Keratinocyte (primary cell): ENCODE measurements around the gene USP44. TPM values are rescaled to one million over a fixed set of nuclear protein-coding genes. Genes with fewer than 3 reads are reported as not detected.

Experiments
- DNase-seq: peaks from one replicate; pipeline ENCODE4 v3.0.0-alpha.2; 2011; ENCODE audit warnings: low read depth, missing footprints, low spot score
- FAIRE-seq: peaks from 2 replicates; lab custom pipeline; 2011; peaks lifted over from hg19 to GRCh38; lab: Jason Lieb, UNC
- H2AFZ ChIP-seq: 2 replicates; pipeline ENCODE4 v1.6.0; 2012; ENCODE audit warnings: low read length, control low read depth, inconsistent platforms; ENCODE audit not compliant: control insufficient read depth
- H3K27ac ChIP-seq: 2 replicates; pipeline ENCODE4 v1.5.1; 2011; ENCODE audit warnings: low read length; ENCODE audit not compliant: control insufficient read depth, insufficient read depth
- H3K27me3 ChIP-seq: 3 replicates; pipeline ENCODE4 v1.6.0; 2011; ENCODE audit warnings: low read length; ENCODE audit not compliant: control insufficient read depth, insufficient read depth; ENCODE audit errors: extremely low read depth
- H3K36me3 ChIP-seq, 2 experiments: 2 replicates in 1 of 2; 3 replicates in 1 of 2; pipeline ENCODE4 v1.5.1; 2011; ENCODE audit warnings: low read length in 2 of 2, mild to moderate bottlenecking in 1 of 2; ENCODE audit not compliant: control insufficient read depth in 2 of 2, insufficient read depth in 2 of 2; ENCODE audit errors: extremely low read depth in 1 of 2
- H3K4me1 ChIP-seq: 3 replicates; pipeline ENCODE4 v1.5.1; 2011; ENCODE audit warnings: low read length; ENCODE audit not compliant: control insufficient read depth, insufficient read depth; ENCODE audit errors: extremely low read depth
- H3K4me2 ChIP-seq: 3 replicates; pipeline ENCODE4 v1.6.0; 2011; ENCODE audit warnings: low read depth, low read length; ENCODE audit not compliant: control insufficient read depth, insufficient read depth; ENCODE audit errors: extremely low read depth
- H3K4me3 ChIP-seq, 3 experiments: fragments of 200-600 bp in 1 of 3; sonication (generic) in 1 of 3; 2 replicates in 2 of 3; 3 replicates in 1 of 3; pipeline ENCODE4 v1.5.1; 2011 to 2016; ENCODE audit warnings: low read length in 3 of 3, mild to moderate bottlenecking in 3 of 3, control low read depth in 2 of 3, inconsistent platforms in 1 of 3, low read depth in 1 of 3, mixed read lengths in 1 of 3, mixed run types in 1 of 3, moderate library complexity in 1 of 3; ENCODE audit not compliant: control insufficient read depth in 2 of 3, insufficient read depth in 2 of 3; ENCODE audit errors: extremely low read depth in 1 of 3
- H3K79me2 ChIP-seq: 2 replicates; pipeline ENCODE4 v1.6.0; 2012; ENCODE audit warnings: low read length; ENCODE audit not compliant: control insufficient read depth, insufficient read depth
- H3K9ac ChIP-seq: 3 replicates; pipeline ENCODE4 v1.6.0; 2011; ENCODE audit warnings: low read length; ENCODE audit not compliant: control insufficient read depth, insufficient read depth; ENCODE audit errors: extremely low read depth
- H3K9me1 ChIP-seq: 3 replicates; pipeline ENCODE4 v1.6.0; 2011; ENCODE audit warnings: low read length; ENCODE audit not compliant: control insufficient read depth, insufficient read depth; ENCODE audit errors: extremely low read depth
- H3K9me3 ChIP-seq: 2 replicates; pipeline ENCODE4 v1.5.1; 2012; ENCODE audit warnings: low read depth, low read length; ENCODE audit not compliant: control insufficient read depth
- H4K20me1 ChIP-seq: 3 replicates; pipeline ENCODE4 v1.6.0; 2011; ENCODE audit warnings: low read length; ENCODE audit not compliant: control insufficient read depth, insufficient read depth; ENCODE audit errors: extremely low read depth
- CTCF ChIP-seq, 3 experiments: IDR thresholded peaks in 1 of 3; conservative IDR thresholded peaks in 1 of 3; optimal IDR thresholded peaks in 1 of 3; 2 replicates in 2 of 3; 3 replicates in 1 of 3; pipeline versions ENCODE3 to v1.5.1; 2011; ENCODE audit warnings: low read length in 3 of 3, mild to moderate bottlenecking in 3 of 3, moderate library complexity in 2 of 3, control low read depth in 1 of 3, inconsistent platforms in 1 of 3; ENCODE audit not compliant: insufficient read depth in 2 of 3; ENCODE audit errors: extremely low read depth in 1 of 3
- EZH2 ChIP-seq: IDR thresholded peaks from one replicate; pipeline ENCODE4 v1.6.1; 2012; ENCODE audit warnings: inconsistent platforms, mild to moderate bottlenecking, low read length, moderate library complexity
- dilution Hi-C: fragments of 300-500 bp; cut with MboI; formaldehyde crosslinking; loops from one replicate; pipeline ENCODE4 v1.7.0; 2020; ENCODE audit warnings: low sequenced_read_pairs; ENCODE audit not compliant: extremely low pct_ligation_motif_present
- polyA plus RNA-seq, 5 experiments: library from polyadenylated mRNA; depleted of rRNA in 3 of 5; stranded (reverse) in 3 of 5; stranded (forward) in 1 of 5; unstranded in 1 of 5; fragments of >200 nt; gene quantifications; 1 replicate in 1 of 5; 2 replicates in 3 of 5; 3 replicates in 1 of 5; pipeline versions ENCODE4 v1.2.1 to v1.2.3, GENCODE V29; 2011 to 2012; ENCODE audit warnings: missing spikeins in 2 of 5, low read depth in 1 of 5, low replicate concordance in 1 of 5

USP44 gene
- polyA plus RNA-seq, 1 donor (not counting 4 experiments of a cell fraction or from before 2014, with no cell fraction given) = 0.18 TPM

GRCh38 chr12:95522692-95523091, 28.6 kb downstream of the USP44 start:
- Histone ChIP-seq H3K4me1 (no peaks in the 10 kb centered on the region), H4K20me1 (no peaks in the 10 kb centered on the region), H3K27ac (no peak overlapping the region), H3K27me3 (no peaks in the 10 kb centered on the region), H3K4me2 (no peak overlapping the region), H3K9ac (no peak overlapping the region), H3K36me3 (no peaks in the 10 kb centered on the region), H3K79me2 (no peaks in the 10 kb centered on the region), H3K4me3 (no peak overlapping the region), H3K9me3 (no peaks in the 10 kb centered on the region), H2AFZ (no peak overlapping the region), H3K9me1 (no peaks in the 10 kb centered on the region)
- dilution Hi-C loops = no loop called here
- TF ChIP-seq EZH2 (no peak), CTCF (optimal IDR thresholded peaks at IDR 0.05 in 1 of 3, IDR thresholded peaks at IDR 0.05 in 1 of 3, conservative IDR thresholded peaks at IDR 0.05 in 1 of 3; ENCODE audit: extremely low read depth in 1 of 3, insufficient read depth in 2 of 3, low read length in 3 of 3) (no peak)
- DNase-seq (no peak), FAIRE-seq (no peak)

GRCh38 chr12:95520816-95521215, 30.5 kb downstream of the USP44 start:
- no peaks in the 10 kb centered on the region for H3K9me3 ChIP-seq
- no peak overlapping the region for H3K4me3 ChIP-seq
- no peaks in the 10 kb centered on the region for H3K4me1 ChIP-seq
- no peak overlapping the region for H3K9ac ChIP-seq
- no peak overlapping the region for H3K27ac ChIP-seq
- TF ChIP-seq EZH2 (no peak), CTCF (optimal IDR thresholded peaks at IDR 0.05 in 1 of 3, IDR thresholded peaks at IDR 0.05 in 1 of 3, conservative IDR thresholded peaks at IDR 0.05 in 1 of 3; ENCODE audit: extremely low read depth in 1 of 3, insufficient read depth in 2 of 3, low read length in 3 of 3) (no peak)
- no peaks in the 10 kb centered on the region for H3K36me3 ChIP-seq
- DNase-seq (no peak), FAIRE-seq (no peak)
- no peaks in the 10 kb centered on the region for H3K79me2 ChIP-seq
- dilution Hi-C loops = no loop called here
- H3K27me3 ChIP-seq = no peaks in the 10 kb centered on the region
- no peaks in the 10 kb centered on the region for H4K20me1 ChIP-seq
- H2AFZ ChIP-seq = no peak overlapping the region
- H3K9me1 ChIP-seq = no peaks in the 10 kb centered on the region
- no peak overlapping the region for H3K4me2 ChIP-seq
